ENCODE data around the gene PSMB10.

GRCh38 chr16:67943256-67943618 lies 6.6 kb upstream of the PSMB10 start:
- TF ChIP-seq, protein P1, sequence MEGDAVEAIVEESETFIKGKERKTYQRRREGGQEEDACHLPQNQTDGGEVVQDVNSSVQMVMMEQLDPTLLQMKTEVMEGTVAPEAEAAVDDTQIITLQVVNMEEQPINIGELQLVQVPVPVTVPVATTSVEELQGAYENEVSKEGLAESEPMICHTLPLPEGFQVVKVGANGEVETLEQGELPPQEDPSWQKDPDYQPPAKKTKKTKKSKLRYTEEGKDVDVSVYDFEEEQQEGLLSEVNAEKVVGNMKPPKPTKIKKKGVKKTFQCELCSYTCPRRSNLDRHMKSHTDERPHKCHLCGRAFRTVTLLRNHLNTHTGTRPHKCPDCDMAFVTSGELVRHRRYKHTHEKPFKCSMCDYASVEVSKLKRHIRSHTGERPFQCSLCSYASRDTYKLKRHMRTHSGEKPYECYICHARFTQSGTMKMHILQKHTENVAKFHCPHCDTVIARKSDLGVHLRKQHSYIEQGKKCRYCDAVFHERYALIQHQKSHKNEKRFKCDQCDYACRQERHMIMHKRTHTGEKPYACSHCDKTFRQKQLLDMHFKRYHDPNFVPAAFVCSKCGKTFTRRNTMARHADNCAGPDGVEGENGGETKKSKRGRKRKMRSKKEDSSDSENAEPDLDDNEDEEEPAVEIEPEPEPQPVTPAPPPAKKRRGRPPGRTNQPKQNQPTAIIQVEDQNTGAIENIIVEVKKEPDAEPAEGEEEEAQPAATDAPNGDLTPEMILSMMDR (IDR thresholded peaks at IDR 0.05) = no peak
- TF ChIP-seq POLR2A (IDR thresholded peaks at IDR 0.05) = no peak
- TF ChIP-seq POLR2AphosphoS5 (IDR thresholded peaks at IDR 0.05) = no peak
